ENCODE data around the gene MOGAT2.
"Not testable (repeated sequence)": the region's sequence is repeated elsewhere in the genome, so short reads cannot be mapped to it uniquely, and the experiment has no call there.

The MOGAT2 gene

DNA sequence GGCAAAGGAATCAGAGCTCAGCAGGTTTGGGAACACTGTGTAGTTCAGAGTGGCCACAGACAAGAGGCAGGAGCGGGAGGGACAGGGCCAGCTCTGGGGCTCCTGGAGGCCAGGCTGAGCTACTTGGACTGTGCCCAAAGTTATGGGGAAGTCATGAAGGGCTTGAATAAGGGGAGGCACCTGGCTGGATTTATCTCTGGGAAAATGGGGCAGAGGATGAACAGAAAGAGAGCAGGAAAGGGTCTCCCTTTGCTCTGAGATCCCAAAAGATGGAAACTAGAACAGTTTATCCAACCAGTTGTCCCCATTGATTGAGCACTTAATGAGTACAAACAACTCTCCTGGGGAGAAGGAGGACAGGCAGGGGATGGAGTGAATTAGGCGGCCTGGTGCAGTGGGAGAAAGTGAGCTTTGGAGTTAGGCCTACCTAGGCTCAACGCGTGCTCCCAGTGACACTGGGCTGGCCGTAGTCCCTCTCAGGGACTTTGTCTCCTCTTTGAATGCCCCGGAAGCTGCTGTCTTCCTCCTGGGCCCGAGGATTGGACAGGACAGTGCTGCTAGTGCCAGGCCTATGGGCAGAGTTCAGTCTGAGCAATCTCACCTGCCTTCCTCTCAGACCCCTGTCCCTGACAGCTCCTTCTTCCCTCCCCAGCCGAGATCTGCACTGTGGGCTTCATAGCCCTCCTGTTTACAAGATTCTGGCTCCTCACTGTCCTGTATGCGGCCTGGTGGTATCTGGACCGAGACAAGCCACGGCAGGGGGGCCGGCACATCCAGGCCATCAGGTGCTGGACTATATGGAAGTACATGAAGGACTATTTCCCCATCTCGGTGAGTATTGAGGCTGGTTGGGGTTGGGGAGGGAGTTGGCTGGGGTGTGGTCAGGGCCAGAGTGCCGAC, 2.0 kb downstream of the MOGAT2 start:
- DNase-seq, result no peak

DNA sequence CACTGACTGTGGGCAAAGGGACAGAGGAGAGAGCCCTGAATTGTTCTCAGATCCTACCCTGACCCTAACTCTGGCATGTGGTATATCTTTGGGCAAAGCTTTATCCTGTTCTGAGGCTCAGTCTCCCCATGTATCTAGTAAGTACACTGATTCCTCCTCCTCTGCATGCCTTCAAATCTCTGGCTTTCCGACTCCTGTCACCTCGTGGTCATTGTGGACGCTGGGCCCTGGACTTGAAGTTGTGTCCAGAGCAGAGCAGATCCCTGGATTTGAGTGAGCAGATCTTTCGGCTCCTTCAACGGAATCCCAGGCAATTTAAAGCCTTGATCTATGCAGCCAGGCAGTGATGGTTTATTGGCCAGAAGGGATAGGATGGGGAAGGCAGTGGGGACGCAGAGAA, 3.0 kb downstream of the MOGAT2 start:
- no peak for DNase-seq

DNA sequence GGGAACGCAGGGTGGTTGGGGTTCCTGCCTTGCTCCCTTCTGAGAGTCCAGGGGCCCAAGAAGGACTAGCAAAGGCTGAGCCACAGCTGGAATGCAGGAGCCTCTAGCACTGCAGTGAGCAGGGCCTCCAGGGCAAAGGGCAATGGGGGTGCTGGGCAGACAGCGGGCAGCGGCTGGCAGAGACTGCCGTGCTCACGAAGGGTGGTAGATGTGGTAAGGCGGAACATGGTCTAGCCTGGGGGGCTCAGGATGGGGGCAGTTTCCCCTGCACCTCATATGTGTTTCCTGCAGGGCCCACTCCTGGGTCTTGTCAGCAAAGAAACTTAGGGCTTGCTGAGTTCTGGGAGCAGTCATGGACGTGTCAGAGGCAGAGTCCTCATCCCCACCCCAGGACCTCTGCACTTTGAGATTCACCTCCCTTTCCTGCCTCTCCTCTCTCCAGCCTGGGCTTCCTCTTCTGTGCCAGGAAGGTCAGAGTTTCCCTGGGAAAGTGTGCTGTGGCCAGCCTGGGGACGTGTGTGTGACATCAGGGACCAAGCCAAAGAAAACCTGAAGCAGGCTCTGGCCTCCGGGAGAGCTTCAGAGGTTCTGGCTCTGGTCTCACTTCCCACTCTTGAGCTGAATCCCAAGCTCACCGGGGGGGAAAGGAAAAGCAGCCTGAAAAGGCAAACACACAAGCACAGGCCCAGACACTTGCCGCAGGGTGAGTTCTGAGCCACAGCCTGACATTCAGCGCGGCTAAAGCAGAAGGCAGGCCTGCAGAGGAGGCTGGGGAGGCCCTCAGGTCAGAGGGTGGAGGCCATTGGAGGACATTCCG, 4.4 kb downstream of the MOGAT2 start:
- no peak for DNase-seq

DNA sequence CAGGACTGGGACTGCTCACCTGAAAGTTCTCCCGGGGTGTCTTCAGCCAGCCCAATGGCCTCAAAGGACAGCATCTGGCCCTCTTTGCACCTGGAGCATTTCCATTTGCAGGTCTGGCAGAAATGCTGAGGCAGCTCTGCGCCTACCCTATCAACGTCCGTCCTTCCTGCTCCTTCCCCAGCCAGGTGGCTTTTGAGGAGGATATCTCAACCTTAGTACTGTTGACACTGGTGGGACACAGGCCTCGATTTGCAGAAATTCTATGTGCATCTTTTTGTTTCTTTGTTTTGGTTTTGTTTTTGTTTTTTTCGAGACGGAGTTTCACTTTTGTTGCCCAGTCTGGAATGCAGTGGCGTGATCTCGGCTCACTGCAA, 5.0 kb downstream of the MOGAT2 start:
- DNase-seq, result no peak

DNA sequence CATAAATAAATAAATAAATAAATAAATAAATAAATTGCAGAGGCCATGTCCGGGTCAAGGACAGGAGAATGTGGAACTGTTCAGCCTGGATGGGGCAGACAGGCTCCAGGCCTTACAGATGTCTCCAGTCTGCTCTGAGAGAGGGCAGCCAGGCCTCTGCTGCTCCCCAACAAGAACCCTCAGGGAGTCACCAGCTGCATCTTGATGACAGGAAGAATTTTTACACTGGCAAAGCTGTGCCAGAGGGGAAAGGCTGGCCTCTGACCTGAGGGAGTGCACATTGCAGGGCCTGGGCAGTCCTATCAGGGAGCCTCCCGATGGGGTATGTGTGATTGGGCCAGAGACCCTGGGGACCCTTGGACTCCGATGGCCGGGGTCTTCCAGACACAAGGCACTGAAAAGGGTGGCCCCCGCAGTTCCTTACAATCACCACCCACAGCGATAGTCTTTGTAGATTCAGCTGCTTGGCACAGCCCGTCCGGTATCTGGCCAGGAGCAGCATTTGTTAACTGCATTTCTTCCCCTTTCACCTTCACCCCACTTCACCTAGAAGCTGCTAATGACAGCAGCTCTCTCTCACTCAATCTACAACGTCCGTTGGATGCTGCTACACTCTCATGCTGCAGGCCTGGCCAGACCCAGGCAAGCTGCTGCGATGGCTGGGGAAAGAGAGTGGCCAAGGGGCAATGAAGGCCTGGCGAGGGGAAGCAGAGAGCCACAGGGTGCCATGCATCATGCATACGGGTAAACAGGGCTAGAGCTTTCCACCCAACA, 8.1 kb downstream of the MOGAT2 start:
- no peak for DNase-seq

DNA sequence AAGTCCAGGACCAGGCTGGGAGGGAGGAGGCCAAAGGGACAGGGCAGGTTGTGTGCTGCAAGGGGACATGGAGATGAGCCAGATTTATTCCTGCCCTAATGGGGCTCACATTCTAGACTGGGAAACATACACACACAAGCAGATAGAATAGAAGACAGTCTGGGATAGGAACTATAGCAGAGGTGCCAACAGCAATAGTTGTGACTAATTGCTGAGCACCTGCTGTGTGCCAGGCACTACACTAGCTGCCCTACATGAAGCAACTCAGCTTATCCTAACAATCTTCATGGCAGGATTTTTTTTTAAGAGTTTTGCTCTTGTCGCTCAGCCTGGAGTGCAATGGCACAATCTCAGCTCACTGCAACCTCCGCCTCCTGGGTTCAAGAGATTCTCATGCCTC, 11.4 kb downstream of the MOGAT2 start:
- DNase-seq, result no peak

DNA sequence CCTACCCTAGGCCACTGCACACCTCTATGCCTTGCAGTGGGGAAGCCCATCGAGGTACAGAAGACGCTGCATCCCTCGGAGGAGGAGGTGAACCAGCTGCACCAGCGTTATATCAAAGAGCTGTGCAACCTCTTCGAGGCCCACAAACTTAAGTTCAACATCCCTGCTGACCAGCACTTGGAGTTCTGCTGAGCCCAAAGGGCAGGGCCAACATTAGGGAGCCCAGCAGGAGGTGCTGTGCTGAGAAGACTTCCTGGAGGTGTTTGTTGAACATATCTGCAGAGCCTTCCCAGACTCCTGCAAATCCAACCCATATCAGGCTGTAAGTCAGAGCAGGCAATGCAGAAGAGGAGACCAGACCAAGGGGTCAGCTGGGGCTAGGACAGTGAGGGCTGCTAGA, 13.5 kb downstream of the MOGAT2 start:
- DNase-seq, result no peak

DNA sequence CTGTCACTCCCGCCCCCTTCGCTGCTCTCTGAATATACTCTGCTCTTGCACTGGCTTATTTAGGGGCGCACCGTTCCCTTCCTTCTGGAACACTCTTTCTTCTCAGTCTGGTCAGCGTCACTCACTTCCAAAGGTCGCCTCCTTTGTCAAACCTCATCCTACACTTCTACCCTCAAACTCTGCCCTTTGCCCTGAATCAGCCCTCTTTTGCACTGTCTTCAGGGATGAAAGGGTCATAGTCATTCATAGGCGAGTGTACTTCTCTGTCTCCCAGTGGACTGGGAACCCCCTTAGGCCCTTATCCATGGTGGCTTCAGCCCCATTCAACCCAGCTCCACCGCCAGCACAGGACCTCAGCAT, 15.4 kb downstream of the MOGAT2 start:
- no peak for DNase-seq

DNA sequence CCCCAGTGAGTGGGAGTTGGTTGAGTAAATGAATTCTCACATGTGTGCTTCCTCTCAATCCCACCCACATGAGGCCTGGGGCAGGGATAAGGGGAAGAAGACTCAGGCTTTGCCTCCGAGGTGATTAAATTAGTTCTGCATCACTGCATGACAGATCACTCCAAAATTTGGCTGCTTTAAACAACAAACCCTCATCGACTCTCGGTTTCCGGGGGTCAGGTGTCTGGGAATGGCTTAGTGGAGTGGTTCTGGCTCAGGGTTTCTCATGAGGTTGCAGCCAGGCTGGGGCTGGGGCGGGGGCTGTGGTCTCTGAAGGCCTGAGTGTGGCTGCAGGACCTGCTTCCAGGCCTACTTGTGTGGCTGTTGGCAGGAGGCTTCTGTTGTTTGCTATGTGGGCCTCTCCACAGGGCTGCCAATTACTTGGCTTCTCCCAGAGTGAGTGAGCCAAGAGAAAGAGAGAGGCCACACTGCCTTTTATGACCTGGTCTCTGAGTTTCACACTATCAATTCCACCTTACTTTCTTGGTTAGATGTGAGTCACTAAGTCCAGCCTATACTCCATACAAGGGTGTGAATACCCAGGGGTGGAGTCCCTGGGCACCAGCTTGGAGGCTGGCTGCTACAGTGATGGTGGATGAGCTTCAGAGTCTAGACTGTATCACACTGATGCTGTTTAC, 15.9 kb downstream of the MOGAT2 start:
- DNase-seq, result no peak

DNA sequence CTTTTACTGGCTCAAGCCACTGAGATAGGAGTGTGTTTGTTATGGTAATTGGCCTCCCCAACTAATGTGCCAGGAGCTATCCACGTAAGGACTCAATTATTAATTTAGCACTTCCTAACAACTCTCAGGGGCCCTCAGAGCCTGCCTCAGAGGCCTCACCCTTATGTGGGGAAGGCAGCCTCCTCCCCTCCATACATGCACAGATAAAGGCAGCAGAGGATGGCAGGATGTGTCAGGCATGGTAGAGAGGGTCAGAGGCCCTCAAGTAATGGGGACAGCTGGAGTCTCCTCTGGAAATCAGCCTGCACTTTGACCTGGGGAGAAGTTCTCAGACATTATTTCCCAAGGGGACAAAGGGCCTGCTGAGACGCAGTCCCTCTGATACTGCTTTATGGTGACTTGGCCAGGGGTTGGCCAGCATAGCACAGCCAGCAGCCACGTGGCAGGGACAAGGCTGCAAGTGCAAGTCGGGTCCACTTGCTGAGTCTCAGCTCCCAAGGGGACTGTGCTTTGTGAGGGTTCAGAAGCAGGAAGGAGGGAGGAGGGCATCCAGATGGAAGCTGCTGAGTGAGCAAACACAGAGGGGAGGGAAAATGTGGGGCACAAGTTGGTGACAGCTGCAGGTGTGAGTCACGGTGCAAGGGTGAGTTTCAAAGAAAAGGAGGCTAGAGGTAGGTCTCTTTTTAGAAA, 17.0 kb downstream of the MOGAT2 start:
- no peak for DNase-seq

DNA sequence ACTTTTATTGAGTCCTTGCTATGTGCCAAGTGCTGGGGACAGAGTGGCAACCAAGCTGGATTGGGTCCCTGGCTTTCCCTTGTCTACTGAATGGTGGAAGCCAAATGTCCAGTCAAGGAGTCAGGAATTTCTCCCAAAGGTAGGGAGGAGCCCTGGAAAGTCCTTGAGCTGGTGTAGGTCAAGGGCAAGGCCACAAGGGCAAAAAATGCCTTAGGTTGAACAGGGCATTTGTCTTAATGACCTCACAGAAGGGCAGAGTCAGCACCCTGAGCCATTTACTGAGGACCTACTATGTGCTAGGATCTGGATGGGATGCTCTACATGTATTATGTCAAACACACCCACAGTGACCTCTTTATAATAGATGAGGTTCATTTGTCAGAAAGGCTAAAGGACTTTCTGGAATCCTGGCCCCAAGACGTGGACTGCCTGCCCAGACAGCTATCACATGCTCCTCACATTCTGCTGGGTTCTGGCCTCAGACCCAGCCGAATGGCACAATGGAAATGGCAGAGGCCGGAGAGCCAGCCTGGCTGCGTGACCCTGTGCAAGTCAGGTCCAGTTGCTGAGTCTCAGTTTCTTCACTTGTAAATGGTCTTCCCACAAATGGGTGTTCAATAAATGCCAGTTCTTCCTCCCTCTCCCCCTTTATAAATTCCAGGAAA, 17.7 kb downstream of the MOGAT2 start:
- no peak for DNase-seq

DNA sequence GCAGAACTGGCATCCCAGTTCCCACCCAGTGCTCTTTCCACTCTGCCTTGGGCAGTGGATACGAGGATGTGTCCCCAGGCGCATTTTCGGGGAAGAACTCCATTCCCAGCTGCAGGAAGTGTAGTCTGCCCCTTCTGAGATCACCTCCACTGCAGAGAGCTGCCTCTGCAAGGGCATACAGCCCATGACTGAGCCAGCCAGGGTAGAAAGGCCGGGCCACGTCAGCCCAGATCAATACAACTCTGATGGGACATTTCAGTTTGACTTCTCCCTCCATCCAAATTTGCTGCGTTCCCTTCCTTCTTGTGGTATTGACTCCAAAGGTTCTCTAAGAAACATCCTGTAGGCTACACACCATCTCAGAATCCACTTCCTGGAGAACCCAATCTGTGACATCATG, 19.7 kb downstream of the MOGAT2 start:
- no peak for DNase-seq

DNA sequence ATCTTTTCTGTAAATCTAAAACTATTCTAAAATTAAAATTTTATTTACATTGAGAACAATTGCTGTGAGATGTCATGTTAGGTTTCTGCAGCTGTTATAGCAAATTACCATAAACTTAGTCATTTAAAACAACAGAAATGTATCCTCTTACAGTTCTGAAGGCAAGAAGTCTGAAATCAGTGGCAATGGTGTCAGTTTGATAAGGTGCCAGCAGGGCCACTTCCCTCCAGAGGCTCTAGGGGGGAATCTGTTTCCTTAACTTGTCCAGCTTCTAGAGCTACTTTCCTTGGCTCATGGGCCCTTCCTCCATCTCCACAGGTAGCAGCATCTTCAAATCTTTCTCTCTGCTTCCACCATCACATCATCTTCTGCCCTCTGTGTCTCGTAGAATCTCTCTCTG, 23.0 kb downstream of the MOGAT2 start:
- DNase-seq, result no peak

DNA sequence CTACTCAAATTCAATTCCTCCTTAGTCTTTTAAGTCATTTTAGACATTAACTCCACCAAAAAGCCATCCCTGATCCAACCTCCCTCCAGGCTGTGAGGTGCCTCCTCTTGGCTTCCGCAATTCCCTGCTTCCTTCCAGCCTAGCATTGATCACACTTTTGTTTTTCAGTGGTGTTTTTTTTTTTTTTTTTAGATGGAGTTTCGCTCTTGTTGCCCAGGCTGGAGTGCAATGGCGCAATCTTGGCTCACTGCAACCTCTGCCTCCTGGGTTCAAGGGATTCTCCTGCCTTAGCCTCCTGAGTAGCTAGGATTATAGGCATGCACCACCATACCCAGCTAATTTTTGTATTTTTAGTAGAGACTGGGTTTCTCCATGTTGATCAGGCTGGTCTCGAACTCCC, 25.5 kb downstream of the MOGAT2 start:
- DNase-seq, result not testable (repeated sequence)

DNA sequence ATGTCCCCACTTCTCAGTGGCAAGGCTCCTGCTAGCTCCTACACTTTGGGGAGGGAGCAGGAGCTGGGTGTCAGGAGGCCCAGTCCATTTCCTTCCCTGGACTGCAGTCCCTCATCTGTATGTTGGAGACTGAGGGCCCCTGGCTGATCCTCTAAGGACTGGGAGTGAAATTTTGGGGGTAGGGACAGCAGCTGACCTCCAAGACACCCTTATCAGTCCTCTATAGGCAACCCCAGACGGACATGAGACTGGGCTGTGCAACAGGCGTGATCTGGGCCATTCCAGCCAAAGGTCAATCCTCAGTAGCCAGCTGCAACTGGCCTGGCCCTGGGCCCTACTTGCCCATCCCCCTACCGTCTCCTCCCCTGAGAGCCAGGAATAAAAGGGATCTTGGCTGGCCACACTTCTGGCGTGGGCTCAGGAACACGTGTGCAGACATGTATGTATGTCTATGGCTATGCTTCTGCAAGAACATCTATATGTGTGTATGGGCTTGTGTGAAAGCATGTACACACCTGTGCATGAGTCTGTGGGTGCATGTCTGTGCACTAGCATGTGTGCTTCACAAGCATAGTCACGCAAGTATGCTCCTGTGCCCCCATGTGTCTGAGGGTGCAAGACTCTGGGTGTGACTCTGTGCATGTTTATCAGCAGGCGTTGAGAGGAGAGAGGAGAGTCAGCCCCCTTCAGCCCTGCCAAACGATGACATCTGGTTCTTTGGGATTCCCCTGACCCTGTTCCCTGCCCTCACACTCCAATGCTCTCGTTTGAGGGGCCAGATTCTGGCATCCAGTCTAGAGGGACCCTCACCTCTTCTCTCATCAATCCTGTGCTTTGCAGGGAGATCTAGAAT, 26.3 kb downstream of the MOGAT2 start:
- DNase-seq, result no peak

DNA sequence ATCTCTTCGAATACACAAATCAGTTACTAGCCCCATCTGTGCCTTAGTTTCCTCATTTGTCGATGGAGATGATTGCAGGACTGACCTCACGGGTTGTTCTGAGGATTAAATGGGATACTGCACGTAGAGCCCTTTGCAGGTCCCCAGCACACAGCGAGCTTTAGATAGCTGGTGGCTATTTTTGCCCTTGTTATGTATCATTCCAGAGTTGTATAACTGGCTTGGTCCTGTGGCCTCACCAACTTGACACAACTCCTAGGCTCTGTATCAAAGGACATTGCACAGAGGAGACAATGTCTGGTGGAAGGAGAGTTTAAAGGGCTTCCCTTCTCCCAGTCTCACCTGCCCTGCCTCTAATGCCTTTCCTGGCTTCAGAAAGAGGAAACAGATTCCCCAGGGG, 28.2 kb downstream of the MOGAT2 start:
- DNase-seq, result no peak

DNA sequence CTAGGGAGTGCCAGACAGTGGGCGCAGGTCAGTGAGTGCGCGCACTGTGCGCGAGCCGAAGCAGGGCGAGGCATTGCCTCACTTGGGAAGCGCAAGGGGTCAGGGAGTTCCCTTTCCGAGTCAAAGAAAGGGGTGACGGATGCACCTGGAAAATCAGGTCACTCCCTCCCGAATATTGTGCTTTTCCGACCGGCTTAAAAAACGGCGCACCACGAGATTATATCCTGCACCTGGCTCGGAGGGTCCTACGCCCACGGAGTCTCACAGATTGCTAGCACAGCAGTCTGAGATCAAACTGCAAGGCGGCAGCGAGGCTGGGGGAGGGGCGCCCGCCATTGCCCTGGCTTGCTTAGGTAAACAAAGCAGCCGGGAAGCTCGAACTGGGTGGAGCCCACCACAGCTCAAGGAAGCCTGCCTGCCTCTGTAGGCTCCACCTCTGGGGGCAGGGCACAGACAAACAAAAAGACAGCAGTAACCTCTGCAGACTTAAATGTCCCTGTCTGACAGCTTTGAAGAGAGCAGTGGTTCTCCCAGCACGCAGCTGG, 31.2 kb downstream of the MOGAT2 start:
- DNase-seq, result not testable (repeated sequence)

DNA sequence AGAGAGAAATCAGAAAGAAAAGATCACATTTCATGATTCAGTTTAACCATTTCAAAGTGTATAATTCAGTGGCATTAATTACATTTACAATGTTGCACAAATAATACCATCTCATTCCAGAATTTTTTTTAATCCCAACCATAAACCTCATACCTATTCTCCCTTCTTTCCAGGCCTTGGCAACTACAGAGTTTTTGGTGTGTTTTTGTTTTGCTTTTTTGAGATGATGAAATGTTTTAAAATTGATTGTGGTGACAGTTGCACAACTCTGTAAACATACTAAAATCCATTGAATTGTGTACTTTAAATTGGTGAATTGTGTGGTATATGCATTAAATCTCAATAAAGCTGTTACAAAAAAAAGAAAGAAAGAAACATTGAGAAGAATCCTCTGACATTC, 37.3 kb downstream of the MOGAT2 start:
- DNase-seq, result not testable (repeated sequence)

DNA sequence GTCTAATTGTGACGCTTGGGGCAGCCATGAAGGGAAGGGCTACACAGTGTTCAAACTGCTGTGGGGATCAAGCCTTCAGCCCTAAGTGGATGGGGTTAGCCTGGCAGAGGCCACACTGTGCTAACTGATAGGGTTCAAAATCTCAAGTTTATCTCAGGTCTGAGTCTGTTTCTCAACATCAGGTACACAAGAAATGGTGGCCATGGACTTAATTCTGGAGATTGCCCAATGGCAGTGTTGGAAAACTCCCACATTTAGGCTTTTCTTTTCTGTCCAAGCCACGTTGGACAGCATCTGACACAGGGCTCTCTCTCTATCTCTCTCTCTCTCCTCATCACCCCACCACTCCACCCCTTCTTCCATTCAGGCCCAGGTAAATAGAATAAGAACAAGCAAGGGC, 40.0 kb downstream of the MOGAT2 start:
- DNase-seq, result no peak

DNA sequence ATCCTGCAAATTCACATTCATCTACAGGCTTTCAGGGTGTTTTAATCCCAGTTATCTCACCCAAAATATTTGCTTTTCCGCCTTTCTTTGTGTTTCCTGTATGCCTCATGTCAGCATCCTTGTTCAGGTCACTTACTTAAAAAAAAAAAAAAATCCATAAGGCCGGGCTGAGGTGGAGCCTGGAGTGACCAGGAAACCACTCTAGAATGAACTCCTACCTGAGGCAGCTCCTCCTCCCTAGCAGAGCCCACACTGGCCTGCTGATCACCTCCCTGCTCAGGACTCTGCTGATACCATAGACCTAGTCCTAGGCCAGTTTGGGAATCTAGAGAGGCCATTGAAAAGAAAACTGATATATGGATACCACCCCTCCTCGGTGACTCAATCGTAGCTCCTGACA, 42.2 kb downstream of the MOGAT2 start:
- no peak for DNase-seq

All from hematopoietic multipotent progenitor cell treated with erythropoietin and hydrocortisone succinate and interleukin-3 and kit ligand, for 8 days (in vitro differentiated cells).